ENCODE data around the gene NIM1K. TPM values are rescaled to one million over a fixed set of nuclear protein-coding genes. Genes with fewer than 3 reads are reported as not detected.

The NIM1K gene
- total and polyA plus RNA-seq, 2 experiments from 2014 or later, result 1.2 to 4.9 TPM

DNA sequence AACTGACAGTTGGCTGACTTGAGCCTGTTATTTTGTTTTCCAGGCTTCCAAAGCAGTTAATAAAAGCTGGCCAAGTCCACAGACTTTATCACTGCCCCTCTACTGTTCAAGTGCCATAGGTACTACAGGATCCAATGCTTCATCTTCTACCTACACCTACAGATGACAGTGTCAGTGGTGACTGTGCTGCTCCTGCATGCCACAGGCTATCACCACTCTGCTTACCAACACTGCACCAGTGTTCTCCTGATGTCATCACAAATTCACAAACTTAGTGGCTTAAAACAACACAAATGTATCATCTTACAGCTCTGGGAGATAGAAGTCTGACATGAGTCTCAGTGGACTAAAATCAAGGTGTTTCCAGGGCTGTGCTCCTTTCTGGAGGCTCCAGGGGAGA lies 94.6 kb downstream of the NIM1K start:
- Histone ChIP-seq H3K4me2 (ENCODE audit: unreplicated experiment) (no peak overlapping the region), H3F3A (ENCODE audit: insufficient read depth) (no peaks in the 10 kb centered on the region), H3K79me2 (ENCODE audit: insufficient read depth) (no peaks in the 10 kb centered on the region), H3K27me3 (replicated peaks; ENCODE audit: insufficient read depth) (no peaks in the 10 kb centered on the region), H3K4me1 (ENCODE audit: insufficient read depth) (peaks cover 3% of the 10 kb centered on the region), H4K20me1 (ENCODE audit: insufficient read depth) (no peaks in the 10 kb centered on the region), H3K9me2 (ENCODE audit: insufficient read depth) (no peaks in the 10 kb centered on the region), H3K4me3 (no peak overlapping the region), H2AFZ (no peak overlapping the region), H3K27ac (no peak overlapping the region), H3K9ac (no peak overlapping the region), H3K9me3 (ENCODE audit: low read depth) (no peaks in the 10 kb centered on the region), H3K36me3 (ENCODE audit: low read depth) (peaks cover 15% of the 10 kb centered on the region)
- no peak for TF ChIP-seq EZH2phosphoT487 (IDR thresholded peaks at IDR 0.05; ENCODE audit: insufficient read depth, low read depth)
- no peak for TF ChIP-seq EZH2 (IDR thresholded peaks at IDR 0.05; ENCODE audit: insufficient read depth, poor library complexity, severe bottlenecking)
- DNase-seq, result no peak
- in situ Hi-C loops (cut with MboI), result no loop called here

DNA sequence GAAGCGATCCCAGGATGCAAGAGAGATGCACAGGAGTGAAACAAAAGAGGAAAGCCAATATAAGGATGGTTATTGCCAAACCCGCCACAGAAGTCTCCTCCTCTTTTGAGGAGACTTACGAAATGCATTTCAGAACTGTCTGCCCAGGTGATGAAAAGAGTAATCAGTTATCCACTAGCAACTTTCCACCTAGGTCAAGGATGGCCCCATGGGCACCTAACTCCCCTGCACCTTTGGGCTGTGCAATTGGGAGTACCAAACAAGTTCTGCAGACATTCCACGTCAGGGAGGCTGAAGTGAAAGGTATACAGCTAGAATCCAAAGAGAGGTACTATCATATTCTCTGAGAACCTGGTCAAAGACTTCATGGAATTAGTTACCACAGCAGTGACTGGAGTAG lies 95.5 kb downstream of the NIM1K start:
- H3K79me2 ChIP-seq (ENCODE audit: insufficient read depth), result no peaks in the 10 kb centered on the region
- no peaks in the 10 kb centered on the region for H4K20me1 ChIP-seq (ENCODE audit: insufficient read depth)
- no peak overlapping the region for H3K9ac ChIP-seq
- H3K9me3 ChIP-seq (ENCODE audit: low read depth), result no peaks in the 10 kb centered on the region
- H3K4me1 ChIP-seq (ENCODE audit: insufficient read depth), result peaks cover 10% of the 10 kb centered on the region
- no peak overlapping the region for H3K27ac ChIP-seq
- no peak overlapping the region for H3K4me3 ChIP-seq
- no peaks in the 10 kb centered on the region for H3F3A ChIP-seq (ENCODE audit: insufficient read depth)
- no peaks in the 10 kb centered on the region for H3K27me3 ChIP-seq (replicated peaks; ENCODE audit: insufficient read depth)
- H3K36me3 ChIP-seq (ENCODE audit: low read depth), result peaks cover 20% of the 10 kb centered on the region
- DNase-seq, result no peak
- 99% methylated on average over 4 of the region's 4 CpGs for WGBS, 2 experiments (ENCODE audit: low coverage in 1 of 2, low lambda C conversion rate in 2 of 2, missing lambda C conversion rate in 2 of 2)
- H2AFZ ChIP-seq, result no peak overlapping the region
- in situ Hi-C loops (cut with MboI), result no loop called here
- no peaks in the 10 kb centered on the region for H3K9me2 ChIP-seq (ENCODE audit: insufficient read depth)
- H3K4me2 ChIP-seq (ENCODE audit: unreplicated experiment), result no peak overlapping the region
- no peak for TF ChIP-seq EZH2phosphoT487 (IDR thresholded peaks at IDR 0.05; ENCODE audit: insufficient read depth, low read depth)
- no peak for TF ChIP-seq EZH2 (IDR thresholded peaks at IDR 0.05; ENCODE audit: insufficient read depth, poor library complexity, severe bottlenecking)

DNA sequence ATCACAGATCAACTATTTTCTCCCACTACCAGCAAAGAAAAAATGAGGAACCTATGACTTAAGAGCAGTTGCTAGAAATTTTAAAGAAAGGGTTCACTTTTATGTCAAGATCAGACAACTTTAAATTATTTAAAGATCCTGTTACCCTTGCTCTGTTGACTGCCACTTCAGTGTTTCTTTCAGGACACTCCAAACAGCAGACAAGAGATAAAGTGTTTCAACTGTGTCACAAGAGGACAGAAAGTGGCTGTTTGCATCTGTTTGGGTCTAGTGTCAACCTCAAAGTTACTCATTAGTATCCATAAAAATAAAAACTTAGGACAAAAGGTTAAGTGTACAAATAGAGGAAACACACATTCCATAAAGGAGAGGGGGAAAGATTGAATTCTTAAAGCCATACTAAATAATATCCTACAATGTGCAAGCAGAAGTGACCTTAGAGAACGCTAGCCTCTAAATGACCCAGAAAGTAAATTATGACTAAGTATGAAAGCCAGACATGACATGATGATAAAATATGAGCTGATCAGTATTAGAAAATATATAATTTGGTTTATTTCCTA lies 96.3 kb downstream of the NIM1K start:
- no peaks in the 10 kb centered on the region for H4K20me1 ChIP-seq (ENCODE audit: insufficient read depth)
- WGBS, 2 experiments (ENCODE audit: low coverage in 1 of 2, low lambda C conversion rate in 2 of 2, missing lambda C conversion rate in 2 of 2), result 95 to 100% methylated on average over 1 of the region's 1 CpG
- in situ Hi-C loops (cut with MboI), result no loop called here

DNA sequence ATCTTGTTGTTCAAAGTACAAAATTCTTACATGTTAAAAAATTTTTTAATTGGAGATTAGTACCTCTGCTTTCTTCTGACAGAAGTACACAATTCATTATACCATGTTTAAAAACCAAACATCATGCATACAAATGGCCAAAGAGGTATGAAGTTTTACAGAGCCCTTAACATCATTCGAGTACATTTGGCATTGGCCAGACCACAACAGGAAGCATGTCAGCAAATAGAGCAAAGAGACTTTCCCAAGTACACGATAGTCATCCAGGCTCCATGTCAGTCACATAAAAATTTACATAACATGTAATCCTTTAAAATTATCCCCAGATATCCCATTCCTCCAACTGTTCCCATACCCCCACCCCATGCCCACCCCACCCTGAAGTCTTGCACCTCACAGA lies 98.7 kb downstream of the NIM1K start:
- in situ Hi-C loops (cut with MboI), result no loop called here
- Histone ChIP-seq H3K4me3 (no peak overlapping the region), H3K36me3 (ENCODE audit: low read depth) (peaks cover 36% of the 10 kb centered on the region), H3F3A (ENCODE audit: insufficient read depth) (peaks cover 10% of the 10 kb centered on the region; the same call in 1 of the 2 replicates), H4K20me1 (ENCODE audit: insufficient read depth) (no peaks in the 10 kb centered on the region), H3K4me1 (ENCODE audit: insufficient read depth) (peaks cover 26% of the 10 kb centered on the region), H3K27me3 (replicated peaks; ENCODE audit: insufficient read depth) (no peaks in the 10 kb centered on the region), H3K9me2 (ENCODE audit: insufficient read depth) (no peaks in the 10 kb centered on the region), H3K9me3 (ENCODE audit: low read depth) (no peaks in the 10 kb centered on the region), H3K27ac (no peak overlapping the region), H3K9ac (no peak overlapping the region), H2AFZ (no peak overlapping the region), H3K4me2 (ENCODE audit: unreplicated experiment) (no peak overlapping the region), H3K79me2 (ENCODE audit: insufficient read depth) (no peaks in the 10 kb centered on the region)
- WGBS, 2 experiments (ENCODE audit: low coverage in 1 of 2, low lambda C conversion rate in 2 of 2, missing lambda C conversion rate in 2 of 2), result 95 to 98% methylated on average over 2 of the region's 2 CpGs
- no peak for DNase-seq
- TF ChIP-seq EZH2phosphoT487 (IDR thresholded peaks at IDR 0.05; ENCODE audit: insufficient read depth, low read depth), result no peak
- TF ChIP-seq EZH2 (IDR thresholded peaks at IDR 0.05; ENCODE audit: insufficient read depth, poor library complexity, severe bottlenecking), result no peak

More for the DNA sequence above, 96.3 kb downstream of the NIM1K start:
- Histone ChIP-seq H3K4me3 (no peak overlapping the region), H3F3A (ENCODE audit: insufficient read depth) (no peaks in the 10 kb centered on the region), H3K9ac (no peak overlapping the region), H3K9me3 (ENCODE audit: low read depth) (no peaks in the 10 kb centered on the region), H3K4me1 (ENCODE audit: insufficient read depth) (peaks cover 11% of the 10 kb centered on the region), H2AFZ (no peak overlapping the region), H3K27ac (no peak overlapping the region), H3K9me2 (ENCODE audit: insufficient read depth) (no peaks in the 10 kb centered on the region), H3K36me3 (ENCODE audit: low read depth) (peaks cover 25% of the 10 kb centered on the region), H3K4me2 (ENCODE audit: unreplicated experiment) (no peak overlapping the region), H3K27me3 (replicated peaks; ENCODE audit: insufficient read depth) (no peaks in the 10 kb centered on the region), H3K79me2 (ENCODE audit: insufficient read depth) (no peaks in the 10 kb centered on the region)
- TF ChIP-seq EZH2phosphoT487 (IDR thresholded peaks at IDR 0.05; ENCODE audit: insufficient read depth, low read depth) (no peak), EZH2 (IDR thresholded peaks at IDR 0.05; ENCODE audit: insufficient read depth, poor library complexity, severe bottlenecking) (no peak)
- no peak for DNase-seq

DNA sequence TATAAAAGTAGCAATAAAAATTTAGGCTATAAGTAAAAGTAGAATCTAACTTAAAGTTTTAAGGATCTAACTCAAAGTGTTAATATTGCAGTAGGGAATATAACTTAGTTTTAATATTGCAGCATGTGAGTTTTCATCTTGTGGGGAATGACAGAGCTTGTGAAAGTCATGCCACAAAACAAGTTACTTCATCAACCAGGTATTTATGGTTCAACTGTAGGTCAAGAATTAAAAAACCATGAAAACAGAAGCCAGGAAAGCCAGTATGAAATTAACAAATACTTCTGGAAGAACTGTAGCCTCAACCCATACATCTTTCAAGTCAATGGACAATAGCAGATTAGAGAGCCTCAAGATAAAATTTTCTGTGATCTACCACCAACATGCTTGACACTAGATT lies 102.2 kb downstream of the NIM1K start:
- Histone ChIP-seq H3K4me3 (no peak overlapping the region), H3F3A (ENCODE audit: insufficient read depth) (peaks cover 10% of the 10 kb centered on the region; the same call in 1 of the 2 replicates), H3K9me2 (ENCODE audit: insufficient read depth) (no peaks in the 10 kb centered on the region), H3K27ac (peak overlapping the region; percentile 59), H3K4me1 (ENCODE audit: insufficient read depth) (peaks cover 26% of the 10 kb centered on the region), H2AFZ (no peak overlapping the region), H3K9ac (no peak overlapping the region), H3K36me3 (ENCODE audit: low read depth) (peaks cover 60% of the 10 kb centered on the region), H3K9me3 (ENCODE audit: low read depth) (no peaks in the 10 kb centered on the region), H3K4me2 (ENCODE audit: unreplicated experiment) (peak overlapping the region; percentile 32), H4K20me1 (ENCODE audit: insufficient read depth) (no peaks in the 10 kb centered on the region), H3K79me2 (ENCODE audit: insufficient read depth) (peaks cover 5% of the 10 kb centered on the region; the same call in 1 of the 2 replicates), H3K27me3 (replicated peaks; ENCODE audit: insufficient read depth) (no peaks in the 10 kb centered on the region)
- DNase-seq, result peak; percentile 68
- in situ Hi-C loops (cut with MboI), result no loop called here
- no peak for TF ChIP-seq EZH2phosphoT487 (IDR thresholded peaks at IDR 0.05; ENCODE audit: insufficient read depth, low read depth)

All from GM23248 (cell line).